HEK293 (cell line): ENCODE data around the gene CXCL17.

ENCODE experiments used
- BCL11A ChIP-seq: fragments of 450-650 bp; formaldehyde crosslinking; IDR thresholded peaks from 2 replicates; pipeline ENCODE4 v1.5.1; 2016; ENCODE audit warnings: low read depth, missing biosample characterization, missing genetic modification characterization
- CTCF ChIP-seq: fragments of 450-650 bp; formaldehyde crosslinking; IDR thresholded peaks from 2 replicates; pipeline ENCODE4 v1.5.1; 2016; ENCODE audit warnings: missing biosample characterization, missing genetic modification characterization
- KLF16 ChIP-seq: fragments of 450-650 bp; formaldehyde crosslinking; IDR thresholded peaks from 2 replicates; pipeline ENCODE4 v1.5.1; 2017; ENCODE audit warnings: missing biosample characterization, missing genetic modification characterization
- SALL2 ChIP-seq: fragments of 450-650 bp; formaldehyde crosslinking; IDR thresholded peaks from 2 replicates; pipeline ENCODE4 v1.5.0; 2017; ENCODE audit warnings: missing biosample characterization, mild to moderate bottlenecking, missing genetic modification characterization, borderline replicate concordance
- SP3 ChIP-seq: fragments of 450-650 bp; formaldehyde crosslinking; IDR thresholded peaks from 2 replicates; pipeline ENCODE4 v1.5.1; 2016; ENCODE audit warnings: missing biosample characterization, missing genetic modification characterization
- YY2 ChIP-seq: fragments of 450-650 bp; formaldehyde crosslinking; IDR thresholded peaks from 2 replicates; pipeline ENCODE4 v1.5.1; 2016; ENCODE audit warnings: missing biosample characterization, missing genetic modification characterization
- ZBTB1 ChIP-seq: fragments of 450-650 bp; formaldehyde crosslinking; IDR thresholded peaks from 2 replicates; pipeline ENCODE4 v1.5.1; 2016; ENCODE audit warnings: missing biosample characterization, missing genetic modification characterization
- ZBTB7A ChIP-seq: fragments of 450-650 bp; formaldehyde crosslinking; IDR thresholded peaks from 2 replicates; pipeline ENCODE4 v1.5.1; 2016; ENCODE audit warnings: low read depth, missing biosample characterization, missing genetic modification characterization
- ZFHX2 ChIP-seq: fragments of 450-650 bp; formaldehyde crosslinking; conservative IDR thresholded peaks from 2 replicates; pipeline ENCODE4 v1.5.1; 2016; ENCODE audit warnings: missing biosample characterization, missing genetic modification characterization
- ZFP41 ChIP-seq: fragments of 450-650 bp; formaldehyde crosslinking; IDR thresholded peaks from 2 replicates; pipeline ENCODE4 v1.5.1; 2016; ENCODE audit warnings: missing biosample characterization, missing genetic modification characterization, borderline replicate concordance
- ZNF10 ChIP-seq: fragments of 450-650 bp; formaldehyde crosslinking; IDR thresholded peaks from 2 replicates; pipeline ENCODE4 v1.5.1; 2017; ENCODE audit warnings: missing biosample characterization, missing genetic modification characterization
- ZNF121 ChIP-seq: fragments of 450-650 bp; formaldehyde crosslinking; IDR thresholded peaks from 2 replicates; pipeline ENCODE4 v1.5.1; 2016; ENCODE audit warnings: missing biosample characterization, missing genetic modification characterization
- ZNF138 ChIP-seq: fragments of 450-650 bp; formaldehyde crosslinking; IDR thresholded peaks from 2 replicates; pipeline ENCODE4 v1.5.1; 2016; ENCODE audit warnings: missing biosample characterization, missing genetic modification characterization, borderline replicate concordance
- ZNF146 ChIP-seq: fragments of 450-650 bp; formaldehyde crosslinking; IDR thresholded peaks from 2 replicates; pipeline ENCODE4 v1.5.1; 2016; ENCODE audit warnings: missing biosample characterization, missing genetic modification characterization
- ZNF16 ChIP-seq: fragments of 450-650 bp; formaldehyde crosslinking; IDR thresholded peaks from 2 replicates; pipeline ENCODE4 v1.5.1; 2016; ENCODE audit warnings: low read depth, missing biosample characterization, missing genetic modification characterization
- ZNF184 ChIP-seq: fragments of 450-650 bp; IDR thresholded peaks from 2 replicates; pipeline ENCODE4 v1.5.1; 2018; ENCODE audit warnings: missing biosample characterization, mild to moderate bottlenecking, missing genetic modification characterization
- ZNF2 ChIP-seq: fragments of 450-650 bp; formaldehyde crosslinking; IDR thresholded peaks from 2 replicates; pipeline ENCODE4 v1.5.1; 2016; ENCODE audit warnings: missing biosample characterization, missing genetic modification characterization
- ZNF324 ChIP-seq: fragments of 450-650 bp; formaldehyde crosslinking; IDR thresholded peaks from 2 replicates; pipeline ENCODE4 v1.5.1; 2016; ENCODE audit warnings: missing biosample characterization, missing genetic modification characterization
- ZNF335 ChIP-seq: fragments of 450-650 bp; formaldehyde crosslinking; conservative IDR thresholded peaks from 2 replicates; pipeline ENCODE4 v1.5.1; 2016; ENCODE audit warnings: missing biosample characterization, missing genetic modification characterization
- ZNF366 ChIP-seq: fragments of 450-650 bp; formaldehyde crosslinking; conservative IDR thresholded peaks from 2 replicates; pipeline ENCODE4 v1.5.1; 2016; ENCODE audit warnings: missing biosample characterization, missing genetic modification characterization
- ZNF416 ChIP-seq: fragments of 450-650 bp; formaldehyde crosslinking; IDR thresholded peaks from 2 replicates; pipeline ENCODE4 v1.5.1; 2016; ENCODE audit warnings: missing biosample characterization, missing genetic modification characterization
- ZNF449 ChIP-seq: fragments of 450-650 bp; formaldehyde crosslinking; IDR thresholded peaks from 2 replicates; pipeline ENCODE4 v1.5.1; 2017; ENCODE audit warnings: missing biosample characterization, mild to moderate bottlenecking, missing genetic modification characterization, moderate library complexity
- ZNF488 ChIP-seq: fragments of 450-650 bp; formaldehyde crosslinking; IDR thresholded peaks from 2 replicates; pipeline ENCODE4 v1.5.1; 2016; ENCODE audit warnings: missing biosample characterization, missing genetic modification characterization
- ZNF510 ChIP-seq: fragments of 450-650 bp; formaldehyde crosslinking; IDR thresholded peaks from 2 replicates; pipeline ENCODE4 v1.5.1; 2018; ENCODE audit warnings: mild to moderate bottlenecking, missing genetic modification characterization, missing biosample characterization; ENCODE audit not compliant: insufficient replicate concordance
- ZNF548 ChIP-seq: fragments of 450-650 bp; formaldehyde crosslinking; IDR thresholded peaks from 2 replicates; pipeline ENCODE4 v1.5.1; 2016; ENCODE audit warnings: missing biosample characterization, missing genetic modification characterization
- ZNF549 ChIP-seq: fragments of 450-650 bp; IDR thresholded peaks from 2 replicates; pipeline ENCODE4 v1.5.1; 2018; ENCODE audit warnings: missing biosample characterization, missing genetic modification characterization, mild to moderate bottlenecking, inconsistent platforms, moderate library complexity
- ZNF558 ChIP-seq: fragments of 450-650 bp; formaldehyde crosslinking; IDR thresholded peaks from 2 replicates; pipeline ENCODE4 v1.5.1; 2016; ENCODE audit warnings: missing biosample characterization, missing genetic modification characterization
- ZNF600 ChIP-seq: fragments of 450-650 bp; formaldehyde crosslinking; IDR thresholded peaks from 2 replicates; pipeline ENCODE4 v1.5.1; 2016; ENCODE audit warnings: missing biosample characterization, missing genetic modification characterization
- ZNF610 ChIP-seq: fragments of 450-650 bp; formaldehyde crosslinking; IDR thresholded peaks from 2 replicates; pipeline ENCODE4 v1.5.1; 2016; ENCODE audit warnings: missing biosample characterization, missing genetic modification characterization, borderline replicate concordance
- ZNF626 ChIP-seq: fragments of 450-650 bp; sonication (Bioruptor Pico); formaldehyde crosslinking; IDR thresholded peaks from 2 replicates; pipeline ENCODE4 v1.5.1; 2018; ENCODE audit warnings: missing biosample characterization, missing genetic modification characterization, inconsistent platforms
- ZNF654 ChIP-seq: fragments of 450-650 bp; formaldehyde crosslinking; IDR thresholded peaks from 2 replicates; pipeline ENCODE4 v1.5.1; 2016; ENCODE audit warnings: low read depth, missing biosample characterization, missing genetic modification characterization
- ZNF830 ChIP-seq: fragments of 450-650 bp; IDR thresholded peaks from 2 replicates; pipeline ENCODE4 v1.5.0; 2018; ENCODE audit warnings: missing biosample characterization, missing genetic modification characterization, low read depth, mild to moderate bottlenecking, moderate library complexity
- ZSCAN30 ChIP-seq: fragments of 450-650 bp; IDR thresholded peaks from 2 replicates; pipeline ENCODE4 v1.5.1; 2018; ENCODE audit warnings: missing biosample characterization, mild to moderate bottlenecking, missing genetic modification characterization, moderate library complexity
- TF ChIP-seq, protein P1 (sequence below): fragments of 450-650 bp; formaldehyde crosslinking; IDR thresholded peaks from 2 replicates; pipeline ENCODE4 v1.5.1; 2016; ENCODE audit warnings: missing biosample characterization, missing genetic modification characterization
- TF ChIP-seq, protein P2 (sequence below): fragments of 450-650 bp; IDR thresholded peaks from 2 replicates; pipeline ENCODE4 v1.5.1; 2018; ENCODE audit warnings: missing biosample characterization, mild to moderate bottlenecking, missing genetic modification characterization
- TF ChIP-seq, protein P3 (sequence below): fragments of 450-650 bp; formaldehyde crosslinking; IDR thresholded peaks from 2 replicates; pipeline ENCODE4 v1.5.1; 2016; ENCODE audit warnings: missing biosample characterization, missing genetic modification characterization

The CXCL17 gene

DNA sequence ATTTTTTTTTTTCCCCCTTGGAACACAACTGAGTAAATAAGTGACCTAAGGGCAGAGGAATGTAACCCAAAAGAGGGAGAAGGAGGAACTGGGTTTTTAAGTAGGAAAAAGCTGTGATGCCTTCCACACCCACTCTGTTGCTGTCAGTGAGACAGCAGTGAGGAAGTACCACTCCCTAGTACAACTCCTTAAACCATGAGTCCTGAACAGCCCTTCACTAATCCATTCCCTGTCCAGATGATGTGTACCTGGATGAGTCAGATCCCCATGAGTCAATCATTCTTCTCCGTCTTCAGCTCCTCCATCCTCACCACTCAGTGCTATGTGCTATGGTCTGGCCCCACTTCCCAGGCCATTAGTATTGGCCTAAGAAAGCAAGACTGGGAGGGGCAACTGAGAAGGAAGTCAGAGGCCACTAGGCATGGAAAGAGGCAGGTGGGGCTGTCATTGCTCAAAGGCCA is 12.9 kb upstream of the CXCL17 start (continued):
- TF ChIP-seq ZNF626 (tag by site-specific recombination): no peak
- no peak for TF ChIP-seq ZSCAN30 (tag by site-specific recombination)
- TF ChIP-seq ZNF488: no peak
- TF ChIP-seq ZNF510 (tag by site-specific recombination): no peak
- no peak for TF ChIP-seq ZNF558 (tag by site-specific recombination)
- TF ChIP-seq ZNF548 (tag by site-specific recombination): no peak
- no peak for TF ChIP-seq ZNF138
- no peak for TF ChIP-seq BCL11A (tag by site-specific recombination)
- TF ChIP-seq CTCF (tag by site-specific recombination): no peak
- TF ChIP-seq ZNF2 (tag by site-specific recombination): no peak
- TF ChIP-seq ZBTB7A: no peak
- TF ChIP-seq, protein P1, sequence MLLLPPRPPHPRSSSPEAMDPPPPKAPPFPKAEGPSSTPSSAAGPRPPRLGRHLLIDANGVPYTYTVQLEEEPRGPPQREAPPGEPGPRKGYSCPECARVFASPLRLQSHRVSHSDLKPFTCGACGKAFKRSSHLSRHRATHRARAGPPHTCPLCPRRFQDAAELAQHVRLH (tag by site-specific recombination): no peak
- TF ChIP-seq ZNF600 (tag by site-specific recombination): peak; percentile 97
- peak; percentile 35; the same call in 1 of the 2 replicates for TF ChIP-seq ZNF10 (tag by site-specific recombination)
- no peak for TF ChIP-seq ZNF121 (tag by site-specific recombination)
- TF ChIP-seq, protein P2, sequence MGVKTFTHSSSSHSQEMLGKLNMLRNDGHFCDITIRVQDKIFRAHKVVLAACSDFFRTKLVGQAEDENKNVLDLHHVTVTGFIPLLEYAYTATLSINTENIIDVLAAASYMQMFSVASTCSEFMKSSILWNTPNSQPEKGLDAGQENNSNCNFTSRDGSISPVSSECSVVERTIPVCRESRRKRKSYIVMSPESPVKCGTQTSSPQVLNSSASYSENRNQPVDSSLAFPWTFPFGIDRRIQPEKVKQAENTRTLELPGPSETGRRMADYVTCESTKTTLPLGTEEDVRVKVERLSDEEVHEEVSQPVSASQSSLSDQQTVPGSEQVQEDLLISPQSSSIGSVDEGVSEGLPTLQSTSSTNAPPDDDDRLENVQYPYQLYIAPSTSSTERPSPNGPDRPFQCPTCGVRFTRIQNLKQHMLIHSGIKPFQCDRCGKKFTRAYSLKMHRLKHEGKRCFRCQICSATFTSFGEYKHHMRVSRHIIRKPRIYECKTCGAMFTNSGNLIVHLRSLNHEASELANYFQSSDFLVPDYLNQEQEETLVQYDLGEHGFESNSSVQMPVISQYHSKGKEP (tag by site-specific recombination): no peak
- no peak for TF ChIP-seq ZNF416 (tag by site-specific recombination)
- 0 out of 2 replicates have a peak, but pooled peaks have one; percentile 22 for TF ChIP-seq SP3
- no peak for TF ChIP-seq ZNF830 (tag by site-specific recombination)
- no peak for TF ChIP-seq ZNF146 (tag by site-specific recombination)
- TF ChIP-seq ZNF366 (tag by site-specific recombination): no peak
- no peak for TF ChIP-seq ZNF184 (tag by site-specific recombination)
- no peak for TF ChIP-seq ZNF610
- TF ChIP-seq ZNF335 (tag by site-specific recombination): no peak
- TF ChIP-seq ZBTB1 (tag by site-specific recombination): no peak
- TF ChIP-seq ZNF549: no peak
- TF ChIP-seq ZNF449 (tag by site-specific recombination): no peak
- TF ChIP-seq ZFP41 (tag by site-specific recombination): no peak
- TF ChIP-seq YY2: no peak
- no peak for TF ChIP-seq SALL2 (tag by site-specific recombination)
- TF ChIP-seq, protein P3, sequence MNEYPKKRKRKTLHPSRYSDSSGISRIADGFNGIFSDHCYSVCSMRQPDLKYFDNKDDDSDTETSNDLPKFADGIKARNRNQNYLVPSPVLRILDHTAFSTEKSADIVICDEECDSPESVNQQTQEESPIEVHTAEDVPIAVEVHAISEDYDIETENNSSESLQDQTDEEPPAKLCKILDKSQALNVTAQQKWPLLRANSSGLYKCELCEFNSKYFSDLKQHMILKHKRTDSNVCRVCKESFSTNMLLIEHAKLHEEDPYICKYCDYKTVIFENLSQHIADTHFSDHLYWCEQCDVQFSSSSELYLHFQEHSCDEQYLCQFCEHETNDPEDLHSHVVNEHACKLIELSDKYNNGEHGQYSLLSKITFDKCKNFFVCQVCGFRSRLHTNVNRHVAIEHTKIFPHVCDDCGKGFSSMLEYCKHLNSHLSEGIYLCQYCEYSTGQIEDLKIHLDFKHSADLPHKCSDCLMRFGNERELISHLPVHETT (tag by site-specific recombination): 0 out of 2 replicates have a peak, but pooled peaks have one; percentile 28
- TF ChIP-seq KLF16 (tag by site-specific recombination): no peak
- no peak for TF ChIP-seq ZNF324 (tag by site-specific recombination)
- TF ChIP-seq ZNF16: no peak
- TF ChIP-seq ZNF654 (tag by site-specific recombination): no peak
- no peak for TF ChIP-seq ZFHX2 (tag by site-specific recombination)
